GM18505 (cell line): ENCODE data around the gene LRFN2.

ENCODE experiments used
- ATAC-seq: cut with Tn5 transposase; IDR thresholded peaks from one replicate; pipeline ENCODE4 v1.9.1; 2021; ENCODE audit not compliant: unreplicated experiment
- POLR2A ChIP-seq: IDR thresholded peaks from 4 replicates; pipeline ENCODE4 v1.6.1; 2011; ENCODE audit warnings: borderline replicate concordance; ENCODE audit not compliant: insufficient read depth, insufficient read length; ENCODE audit errors: extremely low read depth

LRFN2 gene

GRCh38 chr6:40455686-40456389, 131.3 kb downstream of the LRFN2 start:
- TF ChIP-seq POLR2A = no peak

GRCh38 chr6:40450483-40450882, 136.7 kb downstream of the LRFN2 start:
- no peak for ATAC-seq
- TF ChIP-seq POLR2A = no peak

More at GRCh38 chr6:40455686-40456389, 131.3 kb downstream of the LRFN2 start:
- no peak for ATAC-seq

- no peak for ATAC-seq
- TF ChIP-seq POLR2A = no peak
Measured at GRCh38 chr6:40444811-40445210, 142.4 kb downstream of the LRFN2 start.

GRCh38 chr6:40444312-40444711, 142.9 kb downstream of the LRFN2 start:
- ATAC-seq = no peak
- TF ChIP-seq POLR2A = no peak

GRCh38 chr6:40443842-40444241, 143.3 kb downstream of the LRFN2 start:
- ATAC-seq = no peak
- TF ChIP-seq POLR2A = no peak

GRCh38 chr6:40442591-40442990, 144.6 kb downstream of the LRFN2 start:
- no peak for ATAC-seq
- TF ChIP-seq POLR2A = no peak

GRCh38 chr6:40441150-40441549, 146.0 kb downstream of the LRFN2 start:
- no peak for TF ChIP-seq POLR2A
- no peak for ATAC-seq

GRCh38 chr6:40440053-40440452, 147.1 kb downstream of the LRFN2 start:
- ATAC-seq = no peak
- no peak for TF ChIP-seq POLR2A

GRCh38 chr6:40439026-40439800, 148.0 kb downstream of the LRFN2 start:
- no peak for ATAC-seq
- no peak for TF ChIP-seq POLR2A

- TF ChIP-seq POLR2A = no peak
- ATAC-seq = no peak
Measured at GRCh38 chr6:40438246-40438887, 148.8 kb downstream of the LRFN2 start.

GRCh38 chr6:40437631-40438030, 149.5 kb downstream of the LRFN2 start:
- TF ChIP-seq POLR2A = no peak

GRCh38 chr6:40436685-40437604, 150.2 kb downstream of the LRFN2 start:
- TF ChIP-seq POLR2A = no peak

More at GRCh38 chr6:40437631-40438030, 149.5 kb downstream of the LRFN2 start:
- ATAC-seq = no peak

GRCh38 chr6:40432982-40433381, 154.2 kb downstream of the LRFN2 start:
- TF ChIP-seq POLR2A = no peak
- ATAC-seq = no peak

More at GRCh38 chr6:40436685-40437604, 150.2 kb downstream of the LRFN2 start:
- ATAC-seq = no peak
